GM12878 (cell line): Measurements from ENCODE around the gene BHLHA15.

Experiments used
- BACH1 ChIP-seq: fragments of 450-650 bp; IDR thresholded peaks from 2 replicates; pipeline ENCODE4 v1.6.1; 2017; ENCODE audit warnings: mild to moderate bottlenecking, borderline replicate concordance
- CEBPB ChIP-seq, 2 experiments: fragments of 150-350 bp in 1 of 2; IDR thresholded peaks; 2 replicates each; pipeline ENCODE4 v1.6.1; 2012 to 2014; ENCODE audit warnings: low read depth in 2 of 2, low read length in 2 of 2, borderline replicate concordance in 1 of 2, inconsistent platforms in 1 of 2
- CREB1 ChIP-seq: IDR thresholded peaks from 2 replicates; pipeline ENCODE4 v1.6.1; 2012; ENCODE audit warnings: low read depth, mild to moderate bottlenecking, inconsistent platforms
- EZH2 ChIP-seq: IDR thresholded peaks from 2 replicates; pipeline ENCODE4 v1.6.1; 2012; ENCODE audit warnings: low read depth, mild to moderate bottlenecking, control low read depth, inconsistent platforms, low read length, borderline replicate concordance; ENCODE audit not compliant: control insufficient read depth
- YY1 ChIP-seq: IDR thresholded peaks from 2 replicates; pipeline ENCODE4 v1.6.1; 2011; ENCODE audit warnings: low read depth, mild to moderate bottlenecking, low read length
- TF ChIP-seq, protein P1 (sequence below), 3 experiments: IDR thresholded peaks in 2 of 3; conservative IDR thresholded peaks in 1 of 3; 2 replicates each; pipeline ENCODE4 v1.5.1; 2011; ENCODE audit warnings: low read depth in 3 of 3, low read length in 3 of 3, mild to moderate bottlenecking in 3 of 3, control low read depth in 2 of 3, moderate library complexity in 2 of 3, inconsistent platforms in 1 of 3, mixed read lengths in 1 of 3; ENCODE audit not compliant: control insufficient read depth in 2 of 3, insufficient read depth in 1 of 3; ENCODE audit errors: extremely low read depth in 1 of 3
- TF ChIP-seq, protein P2 (sequence below): IDR thresholded peaks from 2 replicates; pipeline ENCODE4 v1.6.1; 2012; ENCODE audit warnings: mild to moderate bottlenecking, low read depth, low read length
- TF ChIP-seq, protein P3 (sequence below): IDR thresholded peaks from 2 replicates; pipeline ENCODE4 v1.6.1; 2012; ENCODE audit warnings: low read depth, low read length, improper control_type of control experiment
- TF ChIP-seq, protein P4 (sequence below): fragments of 450-650 bp; IDR thresholded peaks from 2 replicates; pipeline ENCODE4 v1.6.1; 2017; ENCODE audit warnings: mild to moderate bottlenecking, moderate library complexity

DNA sequence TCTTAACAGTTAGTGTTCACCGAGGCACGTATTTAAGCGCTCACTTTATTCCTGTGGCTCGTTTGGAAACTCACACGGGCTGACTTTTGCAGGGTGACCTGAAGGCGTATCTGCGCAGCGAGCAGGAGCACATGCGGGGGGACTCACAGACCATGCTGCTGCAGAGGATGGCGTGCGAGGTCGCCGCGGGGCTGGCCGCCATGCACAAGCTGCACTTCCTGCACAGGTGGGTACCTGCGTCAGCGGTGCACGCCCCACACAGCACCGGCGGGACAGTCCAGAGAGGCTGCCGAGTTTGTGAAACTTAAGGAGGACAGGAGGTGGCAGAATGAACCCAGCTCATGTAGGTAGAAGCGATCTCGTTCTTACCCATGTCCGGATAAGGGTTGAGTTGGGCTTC is 39.8 kb upstream of the BHLHA15 start:
- TF ChIP-seq, protein P1, sequence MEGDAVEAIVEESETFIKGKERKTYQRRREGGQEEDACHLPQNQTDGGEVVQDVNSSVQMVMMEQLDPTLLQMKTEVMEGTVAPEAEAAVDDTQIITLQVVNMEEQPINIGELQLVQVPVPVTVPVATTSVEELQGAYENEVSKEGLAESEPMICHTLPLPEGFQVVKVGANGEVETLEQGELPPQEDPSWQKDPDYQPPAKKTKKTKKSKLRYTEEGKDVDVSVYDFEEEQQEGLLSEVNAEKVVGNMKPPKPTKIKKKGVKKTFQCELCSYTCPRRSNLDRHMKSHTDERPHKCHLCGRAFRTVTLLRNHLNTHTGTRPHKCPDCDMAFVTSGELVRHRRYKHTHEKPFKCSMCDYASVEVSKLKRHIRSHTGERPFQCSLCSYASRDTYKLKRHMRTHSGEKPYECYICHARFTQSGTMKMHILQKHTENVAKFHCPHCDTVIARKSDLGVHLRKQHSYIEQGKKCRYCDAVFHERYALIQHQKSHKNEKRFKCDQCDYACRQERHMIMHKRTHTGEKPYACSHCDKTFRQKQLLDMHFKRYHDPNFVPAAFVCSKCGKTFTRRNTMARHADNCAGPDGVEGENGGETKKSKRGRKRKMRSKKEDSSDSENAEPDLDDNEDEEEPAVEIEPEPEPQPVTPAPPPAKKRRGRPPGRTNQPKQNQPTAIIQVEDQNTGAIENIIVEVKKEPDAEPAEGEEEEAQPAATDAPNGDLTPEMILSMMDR (IDR thresholded peaks at IDR 0.05 in 2 of 3, conservative IDR thresholded peaks at IDR 0.05 in 1 of 3; ENCODE audit: control insufficient read depth in 2 of 3, extremely low read depth in 1 of 3, insufficient read depth in 1 of 3, low read depth in 3 of 3, low read length in 3 of 3), result no peak
- no peak for TF ChIP-seq CEBPB (IDR thresholded peaks at IDR 0.05; ENCODE audit: borderline replicate concordance in 1 of 2, low read depth in 2 of 2, low read length in 2 of 2)
- TF ChIP-seq, protein P2, sequence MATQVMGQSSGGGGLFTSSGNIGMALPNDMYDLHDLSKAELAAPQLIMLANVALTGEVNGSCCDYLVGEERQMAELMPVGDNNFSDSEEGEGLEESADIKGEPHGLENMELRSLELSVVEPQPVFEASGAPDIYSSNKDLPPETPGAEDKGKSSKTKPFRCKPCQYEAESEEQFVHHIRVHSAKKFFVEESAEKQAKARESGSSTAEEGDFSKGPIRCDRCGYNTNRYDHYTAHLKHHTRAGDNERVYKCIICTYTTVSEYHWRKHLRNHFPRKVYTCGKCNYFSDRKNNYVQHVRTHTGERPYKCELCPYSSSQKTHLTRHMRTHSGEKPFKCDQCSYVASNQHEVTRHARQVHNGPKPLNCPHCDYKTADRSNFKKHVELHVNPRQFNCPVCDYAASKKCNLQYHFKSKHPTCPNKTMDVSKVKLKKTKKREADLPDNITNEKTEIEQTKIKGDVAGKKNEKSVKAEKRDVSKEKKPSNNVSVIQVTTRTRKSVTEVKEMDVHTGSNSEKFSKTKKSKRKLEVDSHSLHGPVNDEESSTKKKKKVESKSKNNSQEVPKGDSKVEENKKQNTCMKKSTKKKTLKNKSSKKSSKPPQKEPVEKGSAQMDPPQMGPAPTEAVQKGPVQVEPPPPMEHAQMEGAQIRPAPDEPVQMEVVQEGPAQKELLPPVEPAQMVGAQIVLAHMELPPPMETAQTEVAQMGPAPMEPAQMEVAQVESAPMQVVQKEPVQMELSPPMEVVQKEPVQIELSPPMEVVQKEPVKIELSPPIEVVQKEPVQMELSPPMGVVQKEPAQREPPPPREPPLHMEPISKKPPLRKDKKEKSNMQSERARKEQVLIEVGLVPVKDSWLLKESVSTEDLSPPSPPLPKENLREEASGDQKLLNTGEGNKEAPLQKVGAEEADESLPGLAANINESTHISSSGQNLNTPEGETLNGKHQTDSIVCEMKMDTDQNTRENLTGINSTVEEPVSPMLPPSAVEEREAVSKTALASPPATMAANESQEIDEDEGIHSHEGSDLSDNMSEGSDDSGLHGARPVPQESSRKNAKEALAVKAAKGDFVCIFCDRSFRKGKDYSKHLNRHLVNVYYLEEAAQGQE, result no peak
- no peak for TF ChIP-seq YY1
- TF ChIP-seq, protein P3, sequence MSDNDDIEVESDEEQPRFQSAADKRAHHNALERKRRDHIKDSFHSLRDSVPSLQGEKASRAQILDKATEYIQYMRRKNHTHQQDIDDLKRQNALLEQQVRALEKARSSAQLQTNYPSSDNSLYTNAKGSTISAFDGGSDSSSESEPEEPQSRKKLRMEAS, result no peak
- TF ChIP-seq, protein P4, sequence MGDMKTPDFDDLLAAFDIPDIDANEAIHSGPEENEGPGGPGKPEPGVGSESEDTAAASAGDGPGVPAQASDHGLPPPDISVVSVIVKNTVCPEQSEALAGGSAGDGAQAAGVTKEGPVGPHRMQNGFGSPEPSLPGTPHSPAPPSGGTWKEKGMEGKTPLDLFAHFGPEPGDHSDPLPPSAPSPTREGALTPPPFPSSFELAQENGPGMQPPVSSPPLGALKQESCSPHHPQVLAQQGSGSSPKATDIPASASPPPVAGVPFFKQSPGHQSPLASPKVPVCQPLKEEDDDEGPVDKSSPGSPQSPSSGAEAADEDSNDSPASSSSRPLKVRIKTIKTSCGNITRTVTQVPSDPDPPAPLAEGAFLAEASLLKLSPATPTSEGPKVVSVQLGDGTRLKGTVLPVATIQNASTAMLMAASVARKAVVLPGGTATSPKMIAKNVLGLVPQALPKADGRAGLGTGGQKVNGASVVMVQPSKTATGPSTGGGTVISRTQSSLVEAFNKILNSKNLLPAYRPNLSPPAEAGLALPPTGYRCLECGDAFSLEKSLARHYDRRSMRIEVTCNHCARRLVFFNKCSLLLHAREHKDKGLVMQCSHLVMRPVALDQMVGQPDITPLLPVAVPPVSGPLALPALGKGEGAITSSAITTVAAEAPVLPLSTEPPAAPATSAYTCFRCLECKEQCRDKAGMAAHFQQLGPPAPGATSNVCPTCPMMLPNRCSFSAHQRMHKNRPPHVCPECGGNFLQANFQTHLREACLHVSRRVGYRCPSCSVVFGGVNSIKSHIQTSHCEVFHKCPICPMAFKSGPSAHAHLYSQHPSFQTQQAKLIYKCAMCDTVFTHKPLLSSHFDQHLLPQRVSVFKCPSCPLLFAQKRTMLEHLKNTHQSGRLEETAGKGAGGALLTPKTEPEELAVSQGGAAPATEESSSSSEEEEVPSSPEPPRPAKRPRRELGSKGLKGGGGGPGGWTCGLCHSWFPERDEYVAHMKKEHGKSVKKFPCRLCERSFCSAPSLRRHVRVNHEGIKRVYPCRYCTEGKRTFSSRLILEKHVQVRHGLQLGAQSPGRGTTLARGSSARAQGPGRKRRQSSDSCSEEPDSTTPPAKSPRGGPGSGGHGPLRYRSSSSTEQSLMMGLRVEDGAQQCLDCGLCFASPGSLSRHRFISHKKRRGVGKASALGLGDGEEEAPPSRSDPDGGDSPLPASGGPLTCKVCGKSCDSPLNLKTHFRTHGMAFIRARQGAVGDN, result no peak
- no peak for TF ChIP-seq BACH1
- TF ChIP-seq EZH2, result no peak
- no peak for TF ChIP-seq CREB1
